Activated naive CD8-positive, alpha-beta T cell treated with anti-CD3 and anti-CD28 coated beads, Interleukin-2, amount 50 U/mL, for 24 hours (primary cell): ENCODE data around the gene KRTAP10-5.
"Not testable (repeated sequence)": the region's sequence is repeated elsewhere in the genome, so short reads cannot be mapped to it uniquely, and the experiment has no call there.

ENCODE experiments used
- ATAC-seq: fragments of 150-1000 bp; cut with Tn5 transposase; one replicate; pipeline ENCODE4 v1.10.0; 2021
- DNase-seq: peaks from one replicate; pipeline ENCODE4 v3.0.0; 2021
- H3K27ac Mint-ChIP-seq: one replicate; pipeline ENCODE4 v1.8.0; 2021; ENCODE audit warnings: mild to moderate bottlenecking, mixed read lengths
- H3K27me3 Mint-ChIP-seq: one replicate; pipeline ENCODE4 v1.8.0; 2021; ENCODE audit warnings: mixed read lengths
- H3K36me3 Mint-ChIP-seq: one replicate; pipeline ENCODE4 v1.8.0; 2021; ENCODE audit warnings: low read depth, mixed read lengths
- H3K4me1 Mint-ChIP-seq: one replicate; pipeline ENCODE4 v1.8.0; 2021; ENCODE audit warnings: mixed read lengths
- H3K4me3 Mint-ChIP-seq: one replicate; pipeline ENCODE4 v1.8.0; 2021; ENCODE audit warnings: mild to moderate bottlenecking, moderate library complexity, mixed read lengths
- H3K9me3 Mint-ChIP-seq: one replicate; pipeline ENCODE4 v1.8.0; 2021; ENCODE audit warnings: mixed read lengths

The KRTAP10-5 gene

DNA sequence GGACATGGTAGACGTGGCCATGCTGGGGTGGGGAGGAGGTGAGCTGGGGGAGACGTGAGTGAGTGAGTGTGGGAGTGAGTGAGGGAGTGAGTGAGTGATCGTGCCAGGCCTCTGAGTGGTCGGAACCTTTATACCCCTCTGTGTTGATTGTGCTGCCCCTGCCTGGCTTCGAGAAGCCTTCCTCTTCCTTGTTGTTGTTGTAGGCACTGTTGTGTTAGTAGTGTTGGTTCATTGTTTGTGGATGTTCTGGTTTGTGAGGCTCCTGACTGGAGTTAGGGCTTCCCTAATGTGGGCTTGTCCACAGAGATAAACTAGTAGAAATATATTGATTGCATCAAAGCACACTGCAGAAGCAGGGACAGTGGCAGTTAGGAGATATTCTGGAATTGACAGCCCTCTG is 21.7 kb downstream of the KRTAP10-5 start, which contains the start of gene KRTAP10-3:
Gene KRTAP10-3 (minus strand): TSS at position 101 of the 400 bp plus-strand sequence. CDS start 80 bp downstream, at position 21.
- Mint-ChIP-seq H3K4me1 (no peaks in the 10 kb centered on the region), H3K4me3 (no peak within 1 kb of the TSS), H3K27ac (no peak within 1 kb of the TSS), H3K36me3 (peaks cover 5% of the 10 kb centered on the region), H3K9me3 (peaks cover 22% of the 10 kb centered on the region), H3K27me3 (peaks cover 9% of the 10 kb centered on the region)
- no peak for DNase-seq
- no peak for ATAC-seq

DNA sequence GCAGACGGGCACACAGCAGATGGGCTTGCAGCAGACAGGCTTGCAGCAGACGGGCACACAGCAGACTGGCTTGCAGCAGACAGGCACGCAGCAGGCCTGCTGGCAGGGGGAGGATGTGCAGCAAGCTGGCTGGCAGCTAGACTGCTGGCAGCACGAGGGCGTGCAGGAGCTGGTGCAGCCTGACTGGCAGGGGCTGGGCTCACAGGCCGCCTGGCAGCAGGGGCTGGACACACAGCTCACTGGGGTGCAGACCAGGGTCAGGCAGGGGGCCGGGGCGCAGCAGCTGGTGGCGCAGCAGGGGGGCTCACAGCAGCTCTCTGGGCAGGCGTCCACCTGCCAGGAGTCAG is 22.1 kb downstream of the KRTAP10-5 start:
- not testable (repeated sequence) for H3K4me3 Mint-ChIP-seq, H3K4me1 Mint-ChIP-seq, ATAC-seq, H3K36me3 Mint-ChIP-seq, H3K27ac Mint-ChIP-seq, H3K27me3 Mint-ChIP-seq, DNase-seq
- peaks cover 24% of the 10 kb centered on the region for H3K9me3 Mint-ChIP-seq

DNA sequence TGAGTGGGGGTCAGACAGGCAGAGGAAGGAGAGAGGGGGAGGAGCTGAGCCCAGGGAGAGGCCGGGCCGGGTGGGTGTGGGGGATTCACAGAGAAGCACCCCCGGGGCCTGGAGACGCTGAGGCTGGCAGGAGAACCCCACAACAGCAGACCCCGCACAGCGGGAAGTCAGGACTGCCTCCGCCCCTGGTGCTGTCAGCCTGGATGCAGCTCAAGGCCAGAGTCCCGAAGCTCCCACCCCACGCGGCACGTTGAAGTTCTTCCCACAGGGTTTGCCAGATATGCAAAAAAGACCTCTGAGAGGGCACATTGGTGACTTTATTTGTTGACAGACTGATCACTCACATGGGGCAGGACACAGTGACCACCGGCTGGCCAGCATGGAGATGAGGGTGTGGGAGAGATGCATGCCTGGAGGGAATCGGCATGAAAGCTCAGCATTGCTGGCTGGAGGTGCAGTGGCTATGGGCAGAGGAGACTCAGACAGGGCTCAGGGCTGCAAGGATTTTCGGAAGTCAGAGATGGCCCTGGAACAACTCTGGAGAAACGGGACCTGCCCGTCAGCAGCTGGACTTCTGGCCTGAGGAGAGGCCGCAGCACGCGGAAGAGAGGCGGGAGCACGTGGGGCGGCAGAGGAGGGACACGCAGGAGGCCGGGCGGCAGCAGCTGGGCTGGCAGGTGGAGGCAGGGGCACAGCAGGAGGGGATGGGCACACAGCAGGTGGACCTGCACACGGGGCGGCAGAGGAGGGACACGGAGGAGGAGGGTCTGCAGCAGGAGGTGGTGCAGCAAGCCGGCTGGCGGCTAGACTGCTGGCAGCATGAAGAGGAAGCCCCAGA is 22.7 kb downstream of the KRTAP10-5 start:
- Mint-ChIP-seq H3K27me3 (peaks cover 9% of the 10 kb centered on the region), H3K9me3 (peaks cover 26% of the 10 kb centered on the region), H3K36me3 (peaks cover 5% of the 10 kb centered on the region), H3K4me3 (no peak overlapping the region), H3K4me1 (no peaks in the 10 kb centered on the region), H3K27ac (no peak overlapping the region)
- DNase-seq (no peak), ATAC-seq (no peak)

DNA sequence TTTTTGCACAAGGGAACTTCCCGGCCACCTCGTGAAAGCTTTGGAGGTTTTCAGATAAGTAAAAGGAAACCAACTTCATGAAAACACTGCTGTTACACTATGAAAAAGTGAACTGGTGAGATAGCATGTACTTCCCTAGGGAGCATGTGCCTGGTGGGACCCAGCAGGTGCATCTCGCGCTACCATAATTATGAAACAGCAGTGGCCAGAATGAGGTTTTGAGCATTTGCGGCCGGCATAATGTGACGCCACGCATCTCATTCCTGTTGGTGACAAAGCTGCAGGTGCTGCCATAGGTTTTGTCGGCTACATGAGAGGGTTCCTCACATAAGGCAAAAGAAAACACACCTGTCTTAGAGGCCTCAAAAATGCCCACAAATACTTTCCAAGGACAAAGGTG is 23.5 kb downstream of the KRTAP10-5 start:
- no peak overlapping the region for H3K27ac Mint-ChIP-seq
- ATAC-seq, result no peak
- H3K27me3 Mint-ChIP-seq, result peaks cover 9% of the 10 kb centered on the region
- H3K4me1 Mint-ChIP-seq, result no peaks in the 10 kb centered on the region
- H3K36me3 Mint-ChIP-seq, result peaks cover 3% of the 10 kb centered on the region
- no peak overlapping the region for H3K4me3 Mint-ChIP-seq
- H3K9me3 Mint-ChIP-seq, result peaks cover 20% of the 10 kb centered on the region
- no peak for DNase-seq

DNA sequence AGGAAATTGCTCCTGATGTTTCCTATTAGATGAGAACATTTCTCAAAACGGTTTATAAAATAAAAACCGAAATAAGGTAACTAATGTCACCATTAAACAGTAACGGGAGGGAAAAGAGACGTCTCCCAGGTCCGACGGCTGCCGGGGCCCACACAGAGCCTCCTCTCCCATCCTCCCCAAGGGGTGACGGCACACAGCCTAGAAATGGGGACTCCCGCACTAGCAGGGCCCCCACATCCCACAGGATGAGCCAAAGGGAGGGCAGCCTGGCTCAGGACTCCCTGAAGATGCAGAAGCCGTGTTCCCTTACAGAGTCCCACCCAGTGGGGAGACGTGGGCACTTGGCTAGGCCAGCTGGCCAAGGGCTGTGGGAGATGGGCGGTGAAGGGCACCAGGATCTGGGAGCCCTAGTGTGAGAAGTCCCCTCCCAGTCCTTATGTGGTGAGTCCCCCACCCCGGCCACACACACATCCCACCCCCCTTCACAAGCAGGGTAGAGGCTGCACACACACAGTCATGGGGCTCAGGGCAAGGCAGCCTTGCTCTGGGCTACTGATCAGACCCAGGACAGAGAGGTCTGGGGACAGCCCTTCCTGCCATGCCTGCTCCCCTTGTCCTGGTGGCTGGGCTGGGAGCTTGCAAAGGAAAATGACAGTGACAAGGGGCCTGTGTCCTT is 25.1 kb downstream of the KRTAP10-5 start:
- no peak for DNase-seq
- Mint-ChIP-seq H3K36me3 (no peaks in the 10 kb centered on the region), H3K27ac (no peak overlapping the region), H3K4me3 (no peak overlapping the region), H3K27me3 (peaks cover 11% of the 10 kb centered on the region), H3K9me3 (peaks cover 13% of the 10 kb centered on the region), H3K4me1 (no peaks in the 10 kb centered on the region)
- ATAC-seq, result no peak

DNA sequence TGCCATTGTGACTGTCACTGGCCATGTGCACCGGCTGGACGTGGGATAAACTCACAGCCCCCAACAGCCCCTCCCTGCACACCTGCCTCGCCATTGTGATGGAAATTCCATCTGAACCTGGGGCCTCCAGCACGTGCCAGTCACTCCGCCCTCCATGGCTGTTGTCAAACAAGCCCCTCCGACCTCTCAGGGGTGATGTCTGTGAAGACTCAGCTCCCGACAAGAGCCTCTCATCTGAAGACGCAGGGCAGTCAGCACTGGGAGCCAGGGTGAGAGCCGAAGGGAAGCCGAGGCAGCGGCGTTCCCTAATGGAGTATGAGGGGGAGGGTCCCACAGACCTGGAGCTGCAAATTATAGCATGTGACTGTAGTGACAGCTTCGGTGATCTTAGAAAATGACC is 27.7 kb downstream of the KRTAP10-5 start:
- peaks cover 14% of the 10 kb centered on the region for H3K9me3 Mint-ChIP-seq
- peaks cover 2% of the 10 kb centered on the region for H3K36me3 Mint-ChIP-seq
- peaks cover 9% of the 10 kb centered on the region for H3K27me3 Mint-ChIP-seq
- H3K4me3 Mint-ChIP-seq, result no peak overlapping the region
- no peak overlapping the region for H3K27ac Mint-ChIP-seq
- DNase-seq (no peak), ATAC-seq (no peak)
- H3K4me1 Mint-ChIP-seq, result peaks cover 5% of the 10 kb centered on the region

DNA sequence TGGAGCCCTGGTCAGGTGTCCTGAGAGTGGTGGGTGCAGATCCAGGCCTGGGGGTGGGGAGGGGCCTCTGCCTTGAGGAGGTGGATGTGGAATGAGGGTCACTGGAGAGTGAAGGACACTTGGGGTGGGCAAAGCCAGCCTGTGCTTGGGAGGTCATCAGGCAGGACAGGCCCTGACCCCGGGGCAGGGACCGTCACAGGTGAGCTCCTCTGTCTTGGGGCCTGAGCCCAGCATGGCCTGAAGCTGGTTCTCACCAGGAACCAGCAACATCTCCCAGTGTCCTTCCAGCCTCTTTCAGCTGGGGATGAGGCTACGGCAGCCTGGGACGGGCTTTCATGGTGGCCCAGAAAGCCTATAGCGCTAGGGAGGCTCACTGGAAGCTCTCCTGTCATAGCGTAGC is 28.3 kb downstream of the KRTAP10-5 start:
- Mint-ChIP-seq H3K27me3 (peaks cover 8% of the 10 kb centered on the region), H3K4me1 (peaks cover 11% of the 10 kb centered on the region), H3K4me3 (no peak overlapping the region), H3K36me3 (peaks cover 8% of the 10 kb centered on the region), H3K27ac (no peak overlapping the region), H3K9me3 (peaks cover 19% of the 10 kb centered on the region)
- DNase-seq (no peak), ATAC-seq (no peak)

DNA sequence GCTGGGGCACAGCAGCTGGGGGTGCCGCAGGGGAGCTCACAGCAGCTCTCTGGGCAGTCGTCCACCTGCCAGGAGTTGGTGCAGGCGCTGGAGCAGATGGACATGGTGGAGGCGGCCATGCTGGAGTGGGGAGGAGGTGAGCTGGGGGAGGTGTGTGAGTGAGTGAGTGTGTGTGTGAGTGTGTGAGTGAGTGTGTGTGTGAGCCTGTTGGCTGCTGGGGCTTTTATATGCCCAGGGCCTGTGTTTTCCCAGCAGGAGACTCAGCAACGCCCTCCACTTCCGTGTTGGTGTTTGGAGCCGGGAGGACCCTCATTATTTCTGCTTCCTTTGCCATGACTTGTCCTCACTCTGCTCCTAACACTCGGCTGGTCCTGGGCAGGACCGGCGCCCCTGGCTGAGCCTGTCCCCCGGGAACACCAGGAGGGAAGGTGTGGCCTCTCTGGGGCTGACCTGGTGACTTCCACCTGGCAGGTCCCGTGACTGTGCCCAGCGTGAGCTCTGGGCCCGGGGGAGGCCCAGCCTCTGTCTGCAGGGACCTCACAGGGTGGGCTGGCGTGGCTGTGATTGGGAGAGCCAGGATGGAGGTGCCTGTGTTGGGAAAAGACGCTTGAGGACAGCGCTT is 29.0 kb downstream of the KRTAP10-5 start, which contains the start of gene KRTAP10-2:
Gene KRTAP10-2 (minus strand): TSS at position 166 of the 622 bp plus-strand sequence. CDS start 47 bp downstream, at position 119.
- peaks cover 26% of the 10 kb centered on the region for H3K9me3 Mint-ChIP-seq
- DNase-seq, result no peak
- no peak within 1 kb of the TSS for H3K4me3 Mint-ChIP-seq
- H3K36me3 Mint-ChIP-seq, result peaks cover 14% of the 10 kb centered on the region
- ATAC-seq, result no peak
- H3K4me1 Mint-ChIP-seq, result peaks cover 14% of the 10 kb centered on the region
- peaks cover 8% of the 10 kb centered on the region for H3K27me3 Mint-ChIP-seq
- no peak within 1 kb of the TSS for H3K27ac Mint-ChIP-seq

DNA sequence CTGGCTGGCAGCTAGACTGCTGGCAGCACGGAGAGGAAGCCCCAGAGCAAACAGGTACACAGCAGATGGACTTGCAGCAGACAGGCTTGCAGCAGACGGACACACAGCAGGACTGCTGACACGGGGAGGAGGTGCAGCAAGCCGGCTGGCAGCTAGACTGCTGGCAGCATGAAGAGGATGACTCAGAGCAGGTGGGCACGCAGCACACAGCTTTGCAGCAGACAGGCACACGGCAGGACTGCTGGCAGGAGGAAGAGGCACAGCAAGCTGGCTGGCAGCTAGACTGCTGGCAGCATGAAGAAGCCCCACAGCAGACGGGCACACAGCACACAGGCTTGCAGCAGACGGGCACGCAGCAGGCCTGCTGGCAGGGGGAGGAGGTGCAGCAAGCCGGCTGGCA is 29.6 kb downstream of the KRTAP10-5 start:
- H3K27ac Mint-ChIP-seq, result no peak overlapping the region

DNA sequence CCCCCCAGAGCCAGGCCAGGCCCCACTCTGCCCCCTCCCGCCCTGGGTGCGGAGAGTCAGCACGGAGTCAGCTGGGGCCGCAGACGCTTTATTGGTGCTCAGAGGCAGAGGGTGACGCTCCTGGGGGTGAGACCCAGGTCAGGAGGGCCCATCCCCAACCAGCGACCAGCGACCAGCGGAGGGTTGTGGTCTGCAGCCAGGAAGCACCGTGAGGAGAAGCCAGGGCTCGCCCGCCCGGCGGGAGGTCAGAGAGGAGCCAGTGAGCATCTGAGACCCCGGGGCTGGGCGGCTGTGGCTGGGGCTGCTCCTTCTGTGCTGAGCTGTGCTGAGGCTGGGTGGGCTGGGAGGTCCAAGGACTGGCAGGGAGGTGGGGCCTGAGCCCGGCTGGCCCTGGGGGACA is 30.1 kb downstream of the KRTAP10-5 start:
- Mint-ChIP-seq H3K9me3 (peaks cover 32% of the 10 kb centered on the region), H3K4me1 (peaks cover 14% of the 10 kb centered on the region), H3K36me3 (peaks cover 19% of the 10 kb centered on the region)
- H3K27ac Mint-ChIP-seq, H3K4me3 Mint-ChIP-seq, DNase-seq, ATAC-seq, H3K27me3 Mint-ChIP-seq: not testable (repeated sequence)

More for the DNA sequence above, 29.6 kb downstream of the KRTAP10-5 start:
- Mint-ChIP-seq H3K4me3 (no peak overlapping the region), H3K9me3 (peaks cover 27% of the 10 kb centered on the region), H3K4me1 (peaks cover 14% of the 10 kb centered on the region), H3K27me3 (peaks cover 5% of the 10 kb centered on the region), H3K36me3 (peaks cover 14% of the 10 kb centered on the region)
- ATAC-seq, result no peak
- DNase-seq, result no peak

DNA sequence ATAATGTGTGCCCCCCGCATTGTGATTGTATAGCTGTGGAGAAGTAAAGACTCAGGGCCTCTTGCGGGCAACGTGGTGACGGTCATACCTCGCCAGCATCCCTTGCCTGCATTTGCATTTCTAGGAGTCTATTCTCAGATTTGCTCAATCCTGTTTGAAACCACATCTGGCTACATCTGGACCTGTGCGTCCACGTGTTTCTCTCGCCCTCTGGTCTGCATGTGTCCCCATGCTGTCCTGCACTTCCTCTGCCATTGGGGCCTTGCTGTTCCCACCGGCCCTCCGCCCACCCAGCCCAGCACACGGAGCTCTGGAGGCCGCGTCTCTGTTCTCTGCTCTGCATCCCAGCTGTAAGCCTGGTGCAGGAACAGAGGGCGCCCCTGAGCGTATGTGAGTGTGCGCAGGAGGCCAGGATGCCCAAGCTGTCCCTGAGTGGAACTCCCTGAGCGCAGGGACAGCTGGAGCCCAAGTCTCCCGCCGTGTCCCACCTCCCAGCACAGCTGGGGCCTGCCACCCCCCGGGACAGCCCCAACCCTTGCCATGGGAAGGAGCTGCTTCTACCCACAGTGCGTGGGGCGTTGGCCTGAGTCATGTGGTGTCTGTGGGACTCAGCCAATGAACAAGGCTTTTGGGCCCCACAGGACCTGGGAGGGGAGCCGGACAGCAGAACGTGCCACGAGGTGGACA is 30.7 kb downstream of the KRTAP10-5 start:
- peaks cover 19% of the 10 kb centered on the region for H3K36me3 Mint-ChIP-seq
- DNase-seq, result no peak
- ATAC-seq, result no peak
- no peak overlapping the region for H3K27ac Mint-ChIP-seq
- peaks cover 2% of the 10 kb centered on the region for H3K27me3 Mint-ChIP-seq
- H3K9me3 Mint-ChIP-seq, result peaks cover 29% of the 10 kb centered on the region
- peaks cover 14% of the 10 kb centered on the region for H3K4me1 Mint-ChIP-seq
- no peak overlapping the region for H3K4me3 Mint-ChIP-seq

DNA sequence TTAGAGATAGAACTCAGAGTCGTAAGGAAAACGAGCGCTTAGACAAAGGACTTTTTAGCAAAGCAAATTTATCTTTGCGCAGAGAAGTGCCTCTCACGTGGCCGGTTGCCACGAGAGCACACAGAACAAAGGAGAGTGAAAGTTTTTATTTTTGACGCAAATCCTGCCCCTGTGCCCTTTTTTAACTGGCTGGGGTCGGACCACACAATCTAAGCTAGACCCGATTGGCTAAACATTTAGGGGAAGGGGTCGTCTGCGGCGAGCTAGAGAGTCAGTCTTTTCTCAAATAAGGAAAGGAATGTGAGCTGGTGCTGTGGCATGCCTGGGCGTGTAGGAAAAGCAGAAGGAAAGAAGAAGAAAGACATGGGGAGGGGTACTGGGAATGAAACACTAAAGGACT is 31.5 kb downstream of the KRTAP10-5 start:
- Mint-ChIP-seq H3K9me3 (peaks cover 26% of the 10 kb centered on the region), H3K27me3 (peaks cover 2% of the 10 kb centered on the region), H3K4me3 (no peak overlapping the region), H3K27ac (no peak overlapping the region), H3K4me1 (peaks cover 14% of the 10 kb centered on the region), H3K36me3 (peaks cover 19% of the 10 kb centered on the region)
- DNase-seq, result no peak
- no peak for ATAC-seq

DNA sequence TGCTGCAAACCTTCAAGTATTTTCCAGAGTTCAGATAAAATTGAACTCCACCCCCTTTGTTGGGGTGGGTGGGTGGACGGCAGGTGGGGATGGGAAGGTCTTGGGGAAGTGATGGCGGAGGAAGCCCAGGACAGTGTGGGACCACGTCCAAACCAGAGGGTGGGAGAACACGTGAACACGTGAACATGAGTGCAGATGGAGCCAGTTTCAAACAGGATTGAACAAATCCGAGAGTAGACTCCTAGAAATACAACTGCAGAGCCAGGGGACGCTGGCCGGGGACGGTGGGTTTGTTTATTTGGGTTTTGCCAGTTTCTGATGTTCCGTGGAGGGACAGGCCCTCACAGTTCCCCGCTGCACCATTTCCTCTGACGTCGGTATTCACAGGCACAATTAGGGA is 32.0 kb downstream of the KRTAP10-5 start:
- Mint-ChIP-seq H3K9me3 (peaks cover 24% of the 10 kb centered on the region), H3K4me1 (peaks cover 14% of the 10 kb centered on the region), H3K36me3 (peaks cover 19% of the 10 kb centered on the region), H3K4me3 (no peak overlapping the region), H3K27me3 (peaks cover 2% of the 10 kb centered on the region), H3K27ac (no peak overlapping the region)
- DNase-seq (no peak), ATAC-seq (no peak)

DNA sequence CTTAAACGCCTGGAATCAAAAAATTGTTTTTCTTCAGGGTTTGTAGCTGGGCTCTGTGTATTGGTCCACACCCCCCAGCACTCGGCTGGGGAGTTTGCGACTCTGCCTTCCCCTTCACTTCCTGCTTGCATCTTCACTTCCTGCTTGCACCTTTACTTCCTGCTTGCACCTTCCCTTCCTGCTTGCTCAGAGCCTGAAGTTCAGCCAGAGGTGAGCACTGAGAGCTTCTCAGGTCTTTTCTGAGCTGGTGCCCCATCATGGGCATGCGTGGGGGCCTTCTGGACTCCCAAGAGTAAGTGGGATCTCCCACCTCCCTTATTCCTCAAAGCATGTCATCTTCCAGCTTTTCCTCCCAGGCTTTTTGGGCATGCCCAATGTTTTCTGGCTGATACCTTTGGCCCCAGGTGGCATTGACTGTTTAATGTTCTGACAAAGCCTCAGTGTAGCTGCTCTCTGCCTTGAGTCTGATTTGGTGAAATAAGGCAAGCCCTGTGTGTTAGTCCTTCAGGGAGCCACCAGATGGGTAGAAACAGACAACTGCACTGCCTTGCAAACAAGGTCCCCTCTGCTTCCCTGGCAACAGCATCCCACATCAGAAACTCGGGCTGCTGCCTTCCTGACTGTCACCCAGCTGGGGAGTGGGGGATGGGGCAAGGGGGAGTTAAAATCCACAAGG is 32.6 kb downstream of the KRTAP10-5 start:
- Mint-ChIP-seq H3K27ac (peak overlapping the region; percentile 86), H3K36me3 (peaks cover 19% of the 10 kb centered on the region), H3K27me3 (peaks cover 2% of the 10 kb centered on the region), H3K4me3 (peak overlapping the region; percentile 52), H3K9me3 (peaks cover 21% of the 10 kb centered on the region), H3K4me1 (peaks cover 14% of the 10 kb centered on the region)
- DNase-seq (peak; percentile 18), ATAC-seq (peak; percentile 69)
